22Rv1 (cell line): ENCODE data around the gene CTBP2.

Source experiments
- CTCF ChIP-seq: fragments of 450-650 bp; IDR thresholded peaks from 2 replicates; pipeline ENCODE4 v1.5.1; 2017; ENCODE audit warnings: mild to moderate bottlenecking
- ZFX ChIP-seq: fragments of 450-650 bp; IDR thresholded peaks from 2 replicates; pipeline ENCODE4 v1.6.1; 2017; ENCODE audit warnings: antibody characterized with exemption, borderline replicate concordance

DNA sequence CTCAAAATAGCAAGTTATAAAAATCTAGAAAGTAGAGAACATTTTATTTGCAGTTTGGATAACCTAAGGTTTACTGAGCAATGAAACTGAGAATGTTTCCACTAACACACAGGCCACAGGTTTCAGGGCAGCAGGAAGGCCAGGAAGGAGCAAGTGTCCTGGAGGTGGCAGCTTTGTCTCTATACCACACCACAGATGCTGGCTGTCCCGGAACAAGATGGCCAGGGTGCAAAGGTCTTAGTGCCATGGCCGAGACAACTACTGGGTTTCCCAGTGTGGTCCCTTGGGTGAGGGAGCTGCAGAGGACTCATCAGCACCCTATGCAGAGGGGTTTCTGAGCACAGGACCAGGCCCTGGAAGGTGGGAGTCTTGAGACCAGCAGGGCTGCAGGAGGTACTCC lies 92.0 kb downstream of the CTBP2 start:
- TF ChIP-seq CTCF (no peak), ZFX (no peak)
